Fibroblast of lung (primary cell): ENCODE measurements around the gene NF1.

Experiments
- EZH2 ChIP-seq: IDR thresholded peaks from 2 replicates; pipeline ENCODE4 v1.5.1; 2012; ENCODE audit warnings: low read length, control low read depth, mild to moderate bottlenecking; ENCODE audit errors: missing control alignments
- TF ChIP-seq, protein P1 (sequence below), 2 donors: IDR thresholded peaks in 1 of 2; conservative IDR thresholded peaks in 1 of 2; 1 replicate in 1 of 2; 2 replicates in 1 of 2; pipeline ENCODE4 v1.5.1; 2011 to 2012; ENCODE audit warnings: low read length in 2 of 2, control low read depth in 1 of 2, inconsistent platforms in 1 of 2, low read depth in 1 of 2, mild to moderate bottlenecking in 1 of 2

DNA sequence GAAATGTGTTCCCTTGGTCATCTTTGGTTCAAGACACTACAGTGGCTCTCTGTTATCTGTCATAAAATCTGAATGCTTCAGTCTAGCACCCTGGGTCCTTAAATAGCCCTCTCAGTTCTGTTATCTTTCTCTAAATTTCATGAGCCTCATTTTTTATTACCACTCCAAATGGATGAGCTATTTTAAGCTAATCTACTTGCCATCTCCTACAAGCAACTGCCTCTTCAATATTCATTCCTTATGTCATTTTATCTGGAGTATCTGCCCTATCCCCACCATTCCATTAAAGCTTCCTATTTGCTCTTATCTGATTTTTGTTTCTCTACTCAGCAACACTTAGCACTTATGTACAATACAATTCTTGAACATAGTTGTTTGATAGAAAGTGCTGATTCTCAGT, 254.7 kb downstream of the NF1 start:
- TF ChIP-seq, protein P1, sequence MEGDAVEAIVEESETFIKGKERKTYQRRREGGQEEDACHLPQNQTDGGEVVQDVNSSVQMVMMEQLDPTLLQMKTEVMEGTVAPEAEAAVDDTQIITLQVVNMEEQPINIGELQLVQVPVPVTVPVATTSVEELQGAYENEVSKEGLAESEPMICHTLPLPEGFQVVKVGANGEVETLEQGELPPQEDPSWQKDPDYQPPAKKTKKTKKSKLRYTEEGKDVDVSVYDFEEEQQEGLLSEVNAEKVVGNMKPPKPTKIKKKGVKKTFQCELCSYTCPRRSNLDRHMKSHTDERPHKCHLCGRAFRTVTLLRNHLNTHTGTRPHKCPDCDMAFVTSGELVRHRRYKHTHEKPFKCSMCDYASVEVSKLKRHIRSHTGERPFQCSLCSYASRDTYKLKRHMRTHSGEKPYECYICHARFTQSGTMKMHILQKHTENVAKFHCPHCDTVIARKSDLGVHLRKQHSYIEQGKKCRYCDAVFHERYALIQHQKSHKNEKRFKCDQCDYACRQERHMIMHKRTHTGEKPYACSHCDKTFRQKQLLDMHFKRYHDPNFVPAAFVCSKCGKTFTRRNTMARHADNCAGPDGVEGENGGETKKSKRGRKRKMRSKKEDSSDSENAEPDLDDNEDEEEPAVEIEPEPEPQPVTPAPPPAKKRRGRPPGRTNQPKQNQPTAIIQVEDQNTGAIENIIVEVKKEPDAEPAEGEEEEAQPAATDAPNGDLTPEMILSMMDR (conservative IDR thresholded peaks at IDR 0.05 in 1 of 2, IDR thresholded peaks at IDR 0.05 in 1 of 2; ENCODE audit: low read depth in 1 of 2, low read length in 2 of 2) = no peak
- TF ChIP-seq EZH2 = no peak
